ENCODE data around the gene SDHB. TPM values are rescaled to one million over a fixed set of nuclear protein-coding genes. Genes with fewer than 3 reads are reported as not detected.
A peak's percentile ranks its signal among the peaks of the same experiment; 100 is the strongest.

SDHB gene
- total and polyA plus RNA-seq, 2 of the 8 experiments (the other 6 are each of a cell fraction or from before 2014, with no cell fraction given) = 84.0 to 98.7 TPM

- Histone ChIP-seq H3K79me1 (ENCODE audit: low read depth, low read length) (no peaks in the 10 kb centered on the region), H3K79me2 (ENCODE audit: control insufficient read depth in 1 of 2, insufficient read depth in 2 of 2, low read length in 2 of 2) (no peaks in the 10 kb centered on the region), H4K20me1 (replicated peaks in 1 of 2; ENCODE audit: control insufficient read depth in 1 of 2, insufficient read depth in 2 of 2, low read length in 2 of 2) (no peaks in the 10 kb centered on the region), H4K5ac (ENCODE audit: insufficient read length, low read depth, low read length) (no peak overlapping the region), H2AK5ac (ENCODE audit: low read depth, low read length) (no peak overlapping the region), H3K4me1 (replicated peaks in 1 of 4; ENCODE audit: control insufficient read depth in 3 of 4, insufficient read depth in 4 of 4, low read length in 3 of 4) (peaks cover 4 to 9% (median 6%) of the 10 kb centered on the region in 4 experiments; a peak in 5 of 7 replicates), H3K56ac (replicated peaks; ENCODE audit: insufficient read length, low read depth, low read length) (no peak overlapping the region), H4K91ac (replicated peaks; ENCODE audit: insufficient read length, low read length) (no peak overlapping the region), H3K4me3 (ENCODE audit: extremely low read depth in 1 of 4, insufficient read depth in 2 of 4, low read depth in 3 of 4, low read length in 4 of 4) (no peak overlapping the region), H3K9me3 (ENCODE audit: insufficient read depth in 2 of 2, low read depth in 1 of 2, low read length in 1 of 2) (no peaks in the 10 kb centered on the region), H3K27me3 (replicated peaks in 1 of 4; ENCODE audit: control insufficient read depth in 3 of 4, extremely low read depth in 1 of 4, insufficient read depth in 3 of 4, low read length in 3 of 4) (no peaks in the 10 kb centered on the region), H2BK12ac (ENCODE audit: low read depth, low read length) (no peak overlapping the region), H3K9ac (replicated peaks in 1 of 4; ENCODE audit: extremely low read depth in 1 of 4, low read depth in 3 of 4, low read length in 3 of 4) (no peak overlapping the region), H3K23ac (ENCODE audit: insufficient read length) (no peak overlapping the region), H2BK120ac (replicated peaks; ENCODE audit: low read depth, low read length) (no peak overlapping the region), H3K36me3 (ENCODE audit: control insufficient read depth in 2 of 4, insufficient read depth in 4 of 4, low read length in 3 of 4) (no peaks in the 10 kb centered on the region), H3K18ac (ENCODE audit: extremely low read depth, low read length) (no peak overlapping the region), H3K4me2 (ENCODE audit: insufficient read depth in 1 of 2, low read depth in 2 of 2, low read length in 2 of 2) (no peak overlapping the region), H2BK20ac (ENCODE audit: low read length) (no peak overlapping the region), H3K23me2 (ENCODE audit: low read depth, low read length) (no peaks in the 10 kb centered on the region), H2BK15ac (ENCODE audit: low read length) (no peak overlapping the region), H2AFZ (ENCODE audit: low read length) (0 out of 2 replicates have a peak overlapping the region, but pooled peaks have one; percentile 18), H3K4ac (replicated peaks; ENCODE audit: insufficient read length, low read depth, low read length) (no peak overlapping the region), H3K14ac (ENCODE audit: insufficient read length) (no peak overlapping the region), H2BK5ac (ENCODE audit: low read depth, low read length) (no peak overlapping the region), H4K8ac (ENCODE audit: extremely low read depth, insufficient read depth, low read length) (no peak overlapping the region), H3K27ac (ENCODE audit: low read depth, low read length) (no peak overlapping the region)
- DNase-seq (ENCODE audit: low read depth in 1 of 2, low spot score in 2 of 2) (no peak), FAIRE-seq (peak; percentile 66)
- POLR2A ChIA-PET (ENCODE audit: partially characterized antibody) = interaction anchor here (1.1 kb wide), 1 partner anchor 61 kb away, joined by 3 read pairs; no protein-coding TSS in a partner anchor
- WGBS, 2 experiments (ENCODE audit: extremely low coverage in 1 of 2, insufficient coverage in 1 of 2, insufficient read length in 1 of 2, insufficient replicate concordance in 2 of 2, low coverage in 1 of 2, low lambda C conversion rate in 2 of 2, missing lambda C conversion rate in 1 of 2) = 46% methylated on average over 11 of the region's 11 CpGs; no CpG with 5 or more reads in 1 of the 2 experiments
- CTCF ChIA-PET (ENCODE audit: partially characterized antibody) = interaction anchor here (0.6 to 7.8 kb wide), 29 partner anchors 10 to 345 kb away, joined by 3 to 111 read pairs (median 4); partner anchors contain the start of gene PADI2
- TF ChIP-seq TAF1 (IDR thresholded peaks at IDR 0.05; ENCODE audit: low read depth, low read length) = no peak
- no peak for TF ChIP-seq CREB1 (IDR thresholded peaks at IDR 0.05)
- no peak for TF ChIP-seq PHF8 (conservative IDR thresholded peaks at IDR 0.05; ENCODE audit: low read depth, low read length)
- TF ChIP-seq CBX8 (IDR thresholded peaks at IDR 0.05; ENCODE audit: borderline replicate concordance, low read depth, low read length) = no peak
- TF ChIP-seq RNF2 (IDR thresholded peaks at IDR 0.05; ENCODE audit: borderline replicate concordance, low read depth, low read length, missing control alignments, poor library complexity, severe bottlenecking) = no peak
- TF ChIP-seq RBBP5 (IDR thresholded peaks at IDR 0.05; ENCODE audit: borderline replicate concordance, low read depth, low read length) = no peak
- TF ChIP-seq RAD21 (IDR thresholded peaks at IDR 0.05 in 1 of 2, conservative IDR thresholded peaks at IDR 0.05 in 1 of 2; ENCODE audit: low read depth in 2 of 2, low read length in 2 of 2) = no peak
- TF ChIP-seq CTBP2 (IDR thresholded peaks at IDR 0.05; ENCODE audit: borderline replicate concordance, insufficient read depth, insufficient read length, low read length) = no peak
- TF ChIP-seq MAX (IDR thresholded peaks at IDR 0.05) = no peak
- TF ChIP-seq KDM1A (IDR thresholded peaks at IDR 0.05; ENCODE audit: borderline replicate concordance, low read length) = no peak
- TF ChIP-seq TEAD4 (IDR thresholded peaks at IDR 0.05; ENCODE audit: low read depth, low read length) = no peak
- no peak for TF ChIP-seq SP2 (IDR thresholded peaks at IDR 0.05; ENCODE audit: low read length)
- no peak for TF ChIP-seq EGR1 (IDR thresholded peaks at IDR 0.05; ENCODE audit: borderline replicate concordance, low read depth, low read length)
Measured at GRCh38 chr1:17060306-17060749, 6.5 kb upstream of the SDHB start.
